GM18499 (cell line): ENCODE results near the gene CHN2.

Experiments used
- ATAC-seq: cut with Tn5 transposase; IDR thresholded peaks from one replicate; pipeline ENCODE4 v1.9.1; 2021; ENCODE audit warnings: moderate number of reproducible peaks; ENCODE audit not compliant: insufficient read depth, unreplicated experiment

Gene CHN2

DNA sequence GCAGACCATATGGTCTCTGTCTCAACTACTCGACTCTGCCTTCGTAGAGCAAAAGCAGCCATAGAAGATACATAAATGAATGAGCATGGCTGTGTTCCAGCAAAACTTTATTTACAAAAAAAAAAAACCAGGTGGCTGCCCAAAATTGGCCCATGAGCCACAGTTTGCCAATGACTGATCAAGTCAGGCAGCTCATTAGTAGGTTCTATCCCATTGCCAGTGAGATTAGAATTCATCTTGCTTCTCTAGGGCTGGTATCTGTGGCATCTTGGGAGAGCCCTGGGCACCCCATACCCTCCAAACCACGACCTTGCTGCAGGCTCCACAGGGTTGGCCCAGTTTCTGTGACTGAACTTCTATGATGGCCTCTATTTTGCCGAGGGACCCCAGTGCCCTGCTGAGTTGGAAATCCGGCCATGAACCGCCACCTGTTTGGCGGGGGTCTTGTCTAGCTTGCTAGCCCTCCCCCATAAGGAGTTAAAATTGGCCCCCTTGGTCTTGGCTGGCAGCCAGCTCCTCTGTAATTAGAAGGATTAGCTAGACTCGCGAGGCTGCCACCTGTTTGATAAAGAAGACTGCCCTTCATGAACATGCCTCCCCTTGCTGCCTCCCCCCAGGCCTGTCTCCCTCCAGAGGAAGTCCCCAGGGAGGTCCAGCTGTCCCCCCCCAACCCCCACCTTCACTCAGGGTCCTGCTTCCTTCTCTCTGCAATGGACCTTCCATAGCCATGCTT lies 83.9 kb downstream of the CHN2 start:
- no peak for ATAC-seq

DNA sequence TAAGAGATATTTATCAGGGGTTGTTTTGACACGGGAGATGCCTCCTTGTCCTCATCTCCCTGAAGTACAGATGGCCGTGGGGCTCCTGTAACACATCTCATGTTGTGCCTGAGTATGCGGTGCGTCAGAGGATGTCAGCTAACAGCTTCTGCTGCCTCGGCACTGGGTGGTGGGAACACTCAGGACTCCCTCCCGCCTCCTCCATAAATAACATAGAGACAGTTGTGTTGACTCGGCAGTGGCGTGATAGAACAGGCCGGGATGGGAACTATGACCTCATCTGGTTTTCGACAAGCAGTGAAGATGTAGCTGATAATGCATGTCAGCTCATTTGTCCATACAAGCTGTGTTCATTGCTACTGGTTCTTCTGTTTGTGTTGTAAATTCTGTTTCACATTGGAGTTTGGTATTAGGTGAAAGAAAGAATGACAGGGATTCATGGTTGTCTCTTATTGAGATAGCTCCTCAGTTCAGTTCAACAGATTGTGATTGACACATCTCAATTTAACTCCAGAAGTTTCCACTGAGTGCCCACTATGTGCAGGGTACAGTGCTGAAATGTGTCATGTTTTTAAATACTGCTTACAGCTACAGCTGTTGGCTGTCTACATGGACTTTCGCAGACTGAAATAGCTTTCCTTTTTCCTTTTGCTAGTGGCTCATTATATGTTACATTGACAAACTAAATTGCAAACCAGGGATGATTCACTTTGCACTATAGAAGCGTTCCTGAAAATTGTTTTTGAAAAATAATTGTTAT lies 87.4 kb downstream of the CHN2 start:
- no peak for ATAC-seq

DNA sequence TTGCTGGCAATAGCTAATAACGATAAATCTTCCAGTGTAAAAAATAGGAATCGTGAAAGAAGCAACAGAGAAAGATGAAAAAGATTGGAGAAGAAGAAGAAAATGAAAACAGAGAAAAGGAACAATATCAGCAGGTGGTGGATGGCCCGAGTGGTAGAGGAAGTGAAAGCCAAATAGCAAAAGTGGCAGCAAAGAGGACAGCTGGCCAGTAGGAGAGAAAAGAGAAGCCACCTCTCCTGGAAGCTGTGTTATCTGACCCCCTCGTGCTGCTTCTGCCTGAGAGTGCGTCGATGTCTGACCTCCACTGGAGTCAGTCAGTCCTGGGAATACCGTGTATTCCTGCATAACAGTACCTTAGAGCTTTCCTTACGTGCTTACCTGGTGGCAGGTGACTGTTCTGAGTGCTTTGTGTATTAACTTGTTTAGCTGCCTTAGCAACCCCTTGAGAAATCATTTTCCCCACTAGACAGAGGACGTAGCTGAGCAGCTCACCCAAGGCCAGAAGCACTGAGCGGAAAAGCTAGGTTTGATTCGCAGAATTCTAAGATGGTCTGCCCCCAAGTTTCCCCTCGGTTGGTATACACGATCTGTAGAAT lies 88.3 kb downstream of the CHN2 start:
- ATAC-seq, result no peak

DNA sequence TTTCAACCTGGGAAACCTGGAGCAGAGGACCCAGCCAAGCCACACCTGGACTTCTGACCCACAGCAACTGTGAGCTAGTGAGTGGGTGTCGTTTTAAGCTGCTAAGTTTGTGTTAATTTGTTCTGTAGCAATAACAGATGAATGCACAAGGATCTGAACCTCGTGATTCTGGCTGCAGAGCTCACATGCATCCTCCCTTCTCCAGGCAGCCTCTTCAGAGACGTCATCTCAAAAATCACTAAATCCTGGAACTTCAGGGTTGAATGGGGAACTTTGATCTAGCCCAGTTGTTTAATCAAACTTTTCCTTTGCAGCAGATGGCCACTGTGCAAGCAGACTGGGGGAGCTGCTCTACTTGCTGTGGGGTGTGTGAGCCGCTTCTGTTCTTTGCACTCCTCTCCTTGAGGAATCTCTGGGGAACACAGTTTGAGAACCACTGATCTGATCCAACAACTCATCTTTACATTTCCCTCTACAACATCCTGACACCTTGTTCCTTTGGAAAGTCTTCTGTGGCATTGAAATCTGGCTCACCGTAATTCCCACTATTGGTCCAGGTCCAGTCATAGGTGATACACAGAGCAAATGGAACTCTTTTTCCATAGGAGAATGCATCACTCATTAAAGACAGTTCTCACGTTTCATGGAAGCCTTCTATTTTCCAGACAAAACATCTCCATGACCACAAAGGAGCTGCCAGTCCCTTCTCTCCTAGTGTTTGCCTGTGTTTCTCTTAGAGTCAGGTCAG lies 90.3 kb downstream of the CHN2 start:
- ATAC-seq, result no peak

DNA sequence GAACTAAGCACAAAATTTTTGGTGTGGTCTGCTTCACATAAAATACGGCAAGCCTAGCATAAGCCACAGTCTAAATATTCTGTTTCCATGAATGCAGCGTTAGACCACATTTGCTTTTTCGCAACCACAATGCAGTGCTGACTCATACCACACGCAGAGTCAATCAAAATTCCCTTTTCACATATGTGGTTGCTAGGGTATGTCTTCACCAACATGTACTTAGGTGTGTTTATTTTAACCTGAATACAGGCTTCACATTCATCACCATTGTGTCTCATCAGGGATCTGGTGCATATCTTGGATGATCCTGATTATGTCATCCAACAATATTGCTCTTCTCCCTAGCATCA lies 90.8 kb downstream of the CHN2 start:
- ATAC-seq, result peak; percentile 61

DNA sequence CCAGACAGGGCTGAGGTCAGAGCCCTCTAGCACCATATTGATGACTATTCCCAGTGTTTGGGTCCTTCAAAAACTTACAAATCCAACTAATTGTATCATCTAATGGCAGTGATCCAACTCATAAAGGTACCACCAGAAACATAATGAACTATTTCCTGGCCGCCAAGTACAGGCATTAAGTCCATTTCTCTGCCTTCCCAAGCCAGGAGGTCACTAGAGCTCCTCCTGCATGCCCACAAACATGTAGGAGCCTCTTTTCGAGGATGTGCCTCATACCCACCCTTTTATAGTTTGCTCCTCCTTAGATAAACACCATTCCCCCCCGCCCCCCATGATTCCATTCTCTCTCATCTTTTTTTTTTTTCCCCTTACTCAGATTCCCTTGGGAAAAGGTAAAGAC lies 91.3 kb downstream of the CHN2 start:
- ATAC-seq, result no peak

DNA sequence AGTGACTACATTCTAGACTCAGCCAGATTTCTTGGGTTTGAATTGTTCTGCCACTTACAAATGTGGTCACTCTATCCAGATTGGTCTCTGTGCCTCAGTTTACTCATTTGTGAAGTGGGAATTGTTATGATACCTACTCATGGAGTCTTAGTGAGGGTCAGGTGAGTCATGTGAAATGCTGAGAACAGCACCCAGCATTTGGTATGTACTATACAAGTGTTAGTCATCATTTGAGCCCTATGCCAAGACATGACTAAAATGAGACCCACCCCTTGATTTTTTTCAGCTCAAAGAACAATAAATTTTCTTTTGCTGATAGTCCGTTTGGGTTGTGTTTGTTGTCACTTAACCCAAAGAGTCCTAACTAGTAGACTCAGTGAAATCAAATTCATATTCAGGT lies 92.8 kb downstream of the CHN2 start:
- no peak for ATAC-seq

DNA sequence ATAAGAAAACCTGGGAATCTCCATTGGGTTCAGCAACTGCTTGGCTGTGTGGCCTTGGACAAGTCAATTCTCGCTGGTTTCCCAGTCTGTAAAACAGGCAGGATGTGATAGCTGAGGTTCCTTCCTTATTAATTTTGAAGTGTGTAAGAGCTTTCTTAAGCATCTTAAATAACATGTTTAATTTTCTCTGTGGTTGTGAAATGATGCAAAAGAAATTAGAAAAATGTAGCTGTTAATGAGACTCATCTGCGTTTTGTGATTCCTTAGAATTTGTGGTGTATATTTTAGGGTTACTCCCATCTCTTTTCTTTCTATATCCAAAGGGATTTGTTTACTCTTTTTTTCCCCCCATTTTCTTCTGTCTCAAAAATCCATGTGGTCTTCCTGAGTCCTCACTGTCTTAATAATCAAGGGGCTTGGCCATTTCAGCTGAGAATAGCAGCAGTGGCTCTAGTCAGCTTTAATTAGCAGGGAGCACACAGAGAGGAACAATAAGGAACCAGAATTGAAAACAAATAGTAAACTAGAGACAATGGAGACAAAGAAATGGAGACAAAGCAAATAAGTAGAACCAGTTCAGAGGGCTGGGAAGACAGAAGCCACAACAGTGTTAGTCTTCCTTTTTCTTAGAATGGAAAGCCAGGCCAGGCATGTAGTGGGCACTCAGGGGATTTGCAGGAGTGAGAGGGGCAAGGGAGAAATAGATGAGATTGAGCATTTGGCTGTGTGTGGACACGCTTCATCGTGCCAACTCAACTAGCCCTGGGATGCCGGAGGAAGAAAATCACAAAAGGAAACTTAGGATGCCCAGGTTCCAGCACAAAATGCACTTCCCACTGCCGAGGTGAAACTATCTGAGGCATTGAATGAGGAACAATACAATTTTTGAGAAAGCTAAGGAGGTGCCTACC lies 93.9 kb downstream of the CHN2 start:
- no peak for ATAC-seq

DNA sequence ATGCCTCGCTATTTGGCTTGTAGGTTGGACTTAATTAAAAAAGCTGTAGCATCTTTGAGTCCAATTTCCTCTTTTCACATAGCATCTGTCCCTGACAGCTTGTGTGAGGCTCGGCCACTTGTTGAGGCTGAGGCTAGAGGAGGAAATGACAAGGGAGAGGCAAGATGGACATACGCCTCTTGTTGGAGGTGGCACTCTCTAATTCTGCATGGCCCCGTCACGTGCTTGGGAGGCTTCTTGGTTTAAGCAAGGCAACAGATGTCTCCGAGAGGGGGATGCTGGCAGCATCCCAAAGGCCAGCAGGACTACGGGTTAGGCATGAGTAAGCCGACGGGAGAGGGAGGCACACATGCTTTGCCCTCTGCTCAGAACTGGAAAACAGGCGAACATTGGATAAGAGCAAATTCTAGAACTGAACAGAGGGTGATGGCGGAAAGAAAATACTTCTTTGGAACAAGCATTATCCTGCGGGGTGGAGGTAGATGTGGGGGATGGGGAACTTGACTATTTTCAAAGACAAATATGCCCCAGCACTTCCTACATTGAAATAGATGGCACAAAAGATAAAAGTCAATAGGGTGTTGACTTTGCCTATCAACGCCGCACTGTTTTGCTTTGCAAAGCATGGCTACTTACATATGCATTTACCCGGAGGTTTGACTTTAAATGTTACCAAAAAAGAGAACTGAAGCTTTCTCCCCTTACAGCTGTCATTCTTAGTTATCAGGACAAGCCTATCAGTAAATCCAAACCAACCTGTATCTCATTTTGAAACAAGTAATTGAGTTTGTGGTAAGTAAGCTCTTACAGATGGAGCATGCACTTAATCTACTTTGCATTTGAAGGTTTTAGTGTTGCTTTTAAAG lies 94.8 kb downstream of the CHN2 start:
- peak; percentile 77 for ATAC-seq

DNA sequence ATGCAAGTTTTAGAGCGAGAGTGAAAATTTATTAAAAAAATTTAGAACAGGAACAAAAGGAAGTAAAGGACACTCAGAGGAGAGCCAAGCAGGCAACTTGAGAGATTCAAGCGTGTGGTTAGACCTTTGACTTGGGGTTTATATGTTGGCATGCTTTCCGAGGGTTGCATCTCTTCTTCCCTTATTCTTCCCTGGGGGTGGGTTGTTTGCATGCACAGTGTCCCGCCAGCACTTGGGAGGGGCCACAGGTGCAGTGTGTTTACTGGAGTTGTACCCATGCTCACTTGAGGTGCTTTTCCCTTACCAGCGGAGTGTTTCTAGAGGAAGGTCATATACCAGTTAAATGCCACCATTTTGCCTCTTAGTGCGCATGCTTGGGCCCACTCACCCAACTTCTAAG lies 96.3 kb downstream of the CHN2 start:
- no peak for ATAC-seq

DNA sequence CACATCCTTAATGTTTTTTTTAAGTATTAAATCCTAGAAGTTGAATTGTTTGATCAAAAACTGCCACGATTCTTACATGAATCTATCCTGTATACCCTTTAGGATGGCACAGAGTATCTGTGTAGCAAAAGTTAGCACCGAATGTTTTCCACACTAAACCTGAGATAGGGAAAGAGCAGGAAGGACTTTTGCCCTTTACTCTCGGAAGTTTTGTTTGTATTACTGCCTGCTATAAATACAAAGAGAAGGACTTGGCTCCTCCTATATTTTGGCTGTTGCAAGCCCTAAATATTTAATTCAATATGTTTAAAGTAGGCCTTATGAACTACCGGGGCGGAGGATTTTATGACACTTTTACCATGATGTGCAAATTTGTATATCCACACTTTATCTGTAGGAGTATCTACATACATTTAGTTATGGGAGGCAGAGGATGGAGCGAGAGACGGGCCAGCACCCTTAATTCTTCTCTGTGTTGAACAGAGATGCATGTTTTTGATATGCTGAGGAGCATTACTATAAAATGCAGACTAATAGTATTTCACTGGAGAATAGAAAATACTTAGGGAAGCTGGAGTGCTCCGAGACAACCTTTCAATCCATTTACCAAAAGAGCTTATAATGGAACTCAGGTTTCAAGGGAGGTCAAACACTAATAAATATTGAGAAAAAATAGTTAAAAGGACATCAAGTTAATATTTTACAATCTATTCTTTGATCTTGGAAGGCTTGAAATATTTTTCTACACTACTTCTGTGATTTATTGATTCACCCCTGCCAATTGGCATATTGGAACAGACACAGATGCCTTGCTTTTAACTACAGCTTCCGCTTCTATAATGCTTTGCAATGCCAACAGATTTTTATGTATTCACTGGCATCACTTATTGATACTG lies 97.4 kb downstream of the CHN2 start:
- ATAC-seq, result no peak

DNA sequence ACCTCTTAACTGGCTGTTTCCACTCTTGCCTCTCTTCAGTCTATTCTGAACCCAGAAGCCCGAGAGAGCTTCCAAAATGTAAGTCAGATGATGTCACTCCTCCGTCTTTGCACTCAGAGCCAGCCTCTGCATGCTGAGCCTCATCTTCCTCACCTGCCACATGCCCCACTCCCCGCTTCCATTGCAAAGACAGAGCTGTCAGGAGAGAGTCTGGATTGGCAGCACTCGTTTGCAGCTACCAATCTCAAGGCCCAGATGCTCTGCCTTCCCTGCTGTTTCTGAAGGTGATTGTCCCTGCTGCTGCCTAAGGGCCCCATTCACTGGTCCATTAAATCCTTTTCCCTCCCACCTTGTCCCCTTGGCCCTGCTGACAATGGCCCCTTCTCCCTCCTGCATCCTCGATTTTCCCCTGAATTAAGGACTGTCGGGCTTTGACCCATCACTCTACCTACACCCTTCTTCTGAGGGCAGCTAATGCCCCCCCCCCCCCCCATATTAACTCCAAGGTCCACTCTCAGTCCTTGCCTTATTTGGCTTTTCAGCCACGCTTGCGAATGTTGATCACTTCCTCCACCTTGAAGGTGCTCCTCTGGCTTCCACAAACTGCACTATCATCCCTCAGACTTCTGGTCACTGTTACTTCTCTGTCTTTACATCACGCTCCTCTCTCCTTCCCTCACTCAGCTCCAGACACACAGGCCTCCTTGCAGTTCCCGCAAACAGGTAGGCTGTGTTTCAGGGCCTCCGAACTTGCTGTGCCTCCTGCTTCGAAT lies 98.5 kb downstream of the CHN2 start:
- no peak for ATAC-seq

DNA sequence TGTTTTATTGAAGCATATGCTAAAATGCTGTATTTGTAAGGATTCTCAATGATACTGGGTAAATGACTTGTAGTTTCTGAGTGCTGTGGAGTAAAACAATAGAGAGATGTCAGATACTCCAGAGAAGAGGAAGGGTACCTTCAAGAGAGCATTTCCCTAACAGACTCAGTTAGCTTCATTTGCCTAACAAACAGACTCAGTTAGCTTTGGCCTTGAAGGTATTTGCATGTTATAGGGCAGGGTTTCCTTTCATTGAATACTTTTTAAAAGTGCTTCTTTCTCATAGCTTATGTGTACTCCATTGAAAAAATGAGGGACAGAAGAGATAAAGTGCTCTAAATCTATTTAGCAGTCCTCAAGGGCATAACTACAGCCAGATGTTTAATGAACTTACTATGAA lies 101.8 kb downstream of the CHN2 start:
- no peak for ATAC-seq

DNA sequence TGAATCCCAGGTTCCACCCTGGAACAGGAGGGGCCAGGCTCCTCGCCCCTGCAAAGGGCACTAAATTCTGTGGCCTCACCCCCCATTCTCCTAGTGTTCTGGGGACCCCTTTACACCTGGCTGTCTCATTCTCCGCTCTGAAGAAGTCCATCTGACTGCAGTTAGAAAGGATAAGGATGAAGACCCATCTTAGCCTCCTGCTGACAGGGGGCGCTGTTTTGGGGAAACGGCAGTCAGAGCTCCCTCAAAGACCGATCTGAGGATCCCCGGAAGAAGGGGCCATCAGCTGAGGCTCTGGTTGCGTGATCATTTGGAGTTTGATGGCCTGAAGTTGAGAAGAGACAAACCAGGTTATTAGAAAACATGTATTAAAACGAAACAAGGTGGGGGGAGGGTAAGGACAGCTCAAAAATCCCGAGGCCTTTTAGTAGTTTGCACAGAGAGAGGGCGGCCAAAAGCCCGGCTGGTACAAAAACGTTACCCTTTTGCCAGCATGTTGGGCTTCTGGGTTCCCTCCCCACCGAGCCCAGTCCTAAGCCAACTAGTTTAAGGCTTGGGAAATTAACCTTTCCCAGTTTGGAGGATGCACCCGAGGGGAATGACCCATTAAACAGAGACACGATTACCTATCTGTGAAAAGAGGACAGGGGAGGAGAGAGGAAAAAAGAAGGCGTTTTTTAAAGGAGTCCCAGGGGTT lies 102.8 kb downstream of the CHN2 start:
- no peak for ATAC-seq

DNA sequence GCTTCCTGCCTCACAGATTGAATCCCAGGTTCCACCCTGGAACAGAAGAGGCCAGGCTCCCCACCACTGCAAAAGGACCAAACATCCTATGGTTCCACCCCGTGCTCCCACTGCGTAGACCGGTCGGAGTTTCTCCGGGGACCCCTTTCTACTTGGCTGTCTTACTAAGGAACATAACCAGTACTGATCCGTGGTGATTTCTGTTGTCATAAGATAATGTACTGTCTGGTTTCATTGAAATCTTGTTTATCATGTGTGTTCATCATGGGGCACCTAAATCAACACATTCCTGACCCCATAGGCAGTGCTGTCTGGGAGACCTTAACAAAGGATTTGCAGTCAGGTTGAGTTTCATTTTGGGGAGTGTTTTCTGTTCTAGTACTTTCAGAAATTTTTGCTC lies 104.5 kb downstream of the CHN2 start:
- no peak for ATAC-seq

DNA sequence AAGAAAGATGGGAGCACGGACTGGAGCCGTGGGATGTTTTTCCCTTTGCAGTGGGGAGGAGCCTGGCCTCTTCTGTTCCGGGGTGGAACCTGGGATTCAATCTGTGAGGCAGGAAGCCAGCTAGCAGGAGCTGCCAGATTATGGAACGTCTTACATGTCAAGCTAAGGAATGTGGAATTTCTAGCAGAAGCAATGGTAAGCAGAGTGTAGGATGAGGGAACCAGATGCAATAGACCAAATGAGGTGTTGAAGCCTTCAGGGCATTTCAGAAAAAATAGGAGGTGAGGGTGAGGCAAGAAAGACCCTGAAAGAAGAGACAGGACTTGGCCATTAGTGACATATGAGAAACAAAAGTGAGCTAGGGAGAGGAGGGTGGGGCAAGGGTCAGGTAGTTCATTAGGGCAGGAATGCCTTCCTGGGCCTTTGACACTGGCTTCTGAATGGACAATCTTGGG lies 105.5 kb downstream of the CHN2 start:
- no peak for ATAC-seq

DNA sequence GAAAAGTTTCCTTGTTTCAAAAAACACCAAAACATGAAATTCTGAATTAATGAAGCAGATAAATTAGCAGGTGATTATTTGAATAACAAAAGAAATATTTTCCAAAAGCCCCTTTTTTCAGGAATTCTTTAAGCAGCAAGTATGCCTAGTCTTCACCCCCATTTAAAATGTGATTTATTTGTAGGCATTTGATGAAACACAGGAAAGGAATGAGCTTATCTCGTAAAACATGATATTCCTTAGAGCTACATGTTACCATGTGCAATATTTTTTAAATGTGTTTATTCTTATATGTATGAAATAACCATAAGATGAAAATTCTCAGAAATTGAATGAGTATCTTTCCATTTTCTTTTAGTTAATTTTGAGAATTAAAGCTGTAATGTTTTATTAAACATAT lies 106.1 kb downstream of the CHN2 start:
- ATAC-seq, result no peak
